Measurements from ENCODE around the gene COTL1.

The COTL1 gene

GRCh38 chr16:84600343-84601229 is 17.3 kb downstream of the COTL1 start:
- DNase-seq (ENCODE audit: low spot score), result peak; percentile 85
- TF ChIP-seq, protein P1, sequence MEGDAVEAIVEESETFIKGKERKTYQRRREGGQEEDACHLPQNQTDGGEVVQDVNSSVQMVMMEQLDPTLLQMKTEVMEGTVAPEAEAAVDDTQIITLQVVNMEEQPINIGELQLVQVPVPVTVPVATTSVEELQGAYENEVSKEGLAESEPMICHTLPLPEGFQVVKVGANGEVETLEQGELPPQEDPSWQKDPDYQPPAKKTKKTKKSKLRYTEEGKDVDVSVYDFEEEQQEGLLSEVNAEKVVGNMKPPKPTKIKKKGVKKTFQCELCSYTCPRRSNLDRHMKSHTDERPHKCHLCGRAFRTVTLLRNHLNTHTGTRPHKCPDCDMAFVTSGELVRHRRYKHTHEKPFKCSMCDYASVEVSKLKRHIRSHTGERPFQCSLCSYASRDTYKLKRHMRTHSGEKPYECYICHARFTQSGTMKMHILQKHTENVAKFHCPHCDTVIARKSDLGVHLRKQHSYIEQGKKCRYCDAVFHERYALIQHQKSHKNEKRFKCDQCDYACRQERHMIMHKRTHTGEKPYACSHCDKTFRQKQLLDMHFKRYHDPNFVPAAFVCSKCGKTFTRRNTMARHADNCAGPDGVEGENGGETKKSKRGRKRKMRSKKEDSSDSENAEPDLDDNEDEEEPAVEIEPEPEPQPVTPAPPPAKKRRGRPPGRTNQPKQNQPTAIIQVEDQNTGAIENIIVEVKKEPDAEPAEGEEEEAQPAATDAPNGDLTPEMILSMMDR (IDR thresholded peaks at IDR 0.05; ENCODE audit: extremely low read depth, missing control alignments), result no peak

DNA sequence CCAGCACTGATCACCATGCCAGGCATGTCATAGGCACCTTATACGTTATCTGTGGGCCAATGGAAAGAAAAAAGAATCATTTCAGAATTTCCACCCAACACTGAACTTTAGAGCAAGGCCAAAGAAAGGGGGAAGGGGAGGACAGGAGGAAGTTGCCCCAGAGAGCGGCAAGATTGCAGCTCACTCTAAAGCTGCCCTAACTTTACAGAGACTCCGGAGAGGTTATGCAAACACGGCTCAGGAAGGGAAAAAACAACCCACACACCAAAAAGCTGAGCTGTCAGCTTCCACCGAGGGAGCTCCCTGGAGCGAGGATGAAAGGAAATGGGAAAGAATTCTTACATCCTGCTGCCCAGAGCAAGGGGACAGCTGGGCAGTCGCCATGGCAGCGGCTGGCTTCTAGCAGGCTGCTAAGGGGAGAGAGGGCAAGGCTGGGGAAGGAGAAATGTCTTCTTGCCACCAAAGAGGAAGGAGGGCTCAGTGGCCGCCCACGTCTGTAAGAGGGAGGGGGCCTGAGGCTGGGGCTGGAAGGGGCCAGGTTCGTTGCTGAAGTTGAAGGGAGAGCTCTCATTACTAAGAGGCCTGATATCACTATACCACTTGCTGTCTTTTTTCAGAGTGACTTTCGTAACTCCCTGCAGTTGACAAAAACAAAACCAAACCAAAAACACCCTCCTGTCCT is 18.2 kb downstream of the COTL1 start:
- peak; percentile 71 for DNase-seq (ENCODE audit: low spot score)
- TF ChIP-seq, protein P1 (IDR thresholded peaks at IDR 0.05; ENCODE audit: extremely low read depth, missing control alignments), result no peak

- no peak for DNase-seq (ENCODE audit: low spot score)
- TF ChIP-seq, protein P1 (IDR thresholded peaks at IDR 0.05; ENCODE audit: extremely low read depth, missing control alignments), result no peak
These were observed 19.5 kb downstream of the COTL1 start for GRCh38 chr16:84598360-84598759.

- TF ChIP-seq, protein P1 (IDR thresholded peaks at IDR 0.05; ENCODE audit: extremely low read depth, missing control alignments), result no peak
- no peak for DNase-seq (ENCODE audit: low spot score)
These were observed 19.9 kb downstream of the COTL1 start for GRCh38 chr16:84597931-84598351.

DNA sequence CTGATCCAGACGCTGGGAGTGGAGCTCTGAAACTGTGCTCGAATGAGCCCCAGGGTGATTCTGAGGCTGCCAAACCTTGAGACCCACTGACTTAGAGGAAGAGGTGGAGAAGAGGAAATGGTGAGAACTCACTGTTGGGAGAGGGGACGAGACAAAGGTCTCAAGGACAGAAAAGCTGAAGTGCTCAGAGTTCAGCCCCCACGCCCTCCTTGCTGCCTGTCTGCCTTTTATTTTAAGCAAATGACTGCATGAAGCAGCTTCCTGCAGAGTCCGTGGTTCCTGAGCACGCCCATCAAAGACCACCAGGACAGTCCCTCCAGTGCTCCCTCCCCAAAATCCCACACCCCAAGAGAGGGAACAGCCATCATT is 20.4 kb downstream of the COTL1 start:
- DNase-seq (ENCODE audit: low spot score), result no peak
- TF ChIP-seq, protein P1 (IDR thresholded peaks at IDR 0.05; ENCODE audit: extremely low read depth, missing control alignments), result no peak

DNA sequence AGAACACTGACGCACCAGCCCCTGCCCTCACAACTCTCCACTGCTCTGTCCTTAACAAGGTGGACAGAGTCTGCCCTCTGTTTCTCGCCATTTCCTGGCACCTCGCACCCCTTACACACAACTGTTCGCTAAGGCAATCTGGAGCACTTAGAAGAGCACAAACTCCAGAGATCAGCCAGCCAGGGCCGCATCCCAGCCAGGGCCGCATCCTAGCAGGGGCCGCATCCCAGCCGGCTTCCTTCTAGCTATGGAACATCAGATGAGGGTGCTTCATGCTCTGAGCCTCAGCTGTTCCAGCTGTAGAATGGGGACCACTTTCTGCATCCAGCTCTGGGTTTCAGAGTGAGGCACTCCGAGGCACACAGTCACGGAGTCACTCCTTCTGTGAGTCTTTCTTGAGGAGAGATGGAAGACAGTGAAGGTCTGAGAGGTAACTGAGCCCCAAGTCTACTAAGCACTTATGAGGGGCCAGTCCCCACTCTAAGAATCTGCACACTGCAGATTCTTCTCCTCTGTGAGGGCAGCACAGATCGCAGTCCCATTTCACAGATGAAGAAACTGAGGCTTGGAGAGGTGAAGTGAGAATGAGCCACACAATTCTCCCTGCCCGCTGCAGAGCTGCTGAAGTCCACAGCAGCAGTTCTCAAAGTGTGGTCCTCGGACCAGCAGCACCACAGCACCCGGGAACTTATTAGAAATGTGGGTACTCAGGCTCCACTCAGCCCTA is 20.9 kb downstream of the COTL1 start:
- DNase-seq (ENCODE audit: low spot score), result no peak
- TF ChIP-seq, protein P1 (IDR thresholded peaks at IDR 0.05; ENCODE audit: extremely low read depth, missing control alignments), result no peak
